ENCODE data around the gene TSPAN18. TPM values are rescaled to one million over a fixed set of nuclear protein-coding genes. Genes with fewer than 3 reads are reported as not detected.

TSPAN18 gene
- total RNA-seq, 1 experiment from 2014 or later, result 18.3 TPM

DNA sequence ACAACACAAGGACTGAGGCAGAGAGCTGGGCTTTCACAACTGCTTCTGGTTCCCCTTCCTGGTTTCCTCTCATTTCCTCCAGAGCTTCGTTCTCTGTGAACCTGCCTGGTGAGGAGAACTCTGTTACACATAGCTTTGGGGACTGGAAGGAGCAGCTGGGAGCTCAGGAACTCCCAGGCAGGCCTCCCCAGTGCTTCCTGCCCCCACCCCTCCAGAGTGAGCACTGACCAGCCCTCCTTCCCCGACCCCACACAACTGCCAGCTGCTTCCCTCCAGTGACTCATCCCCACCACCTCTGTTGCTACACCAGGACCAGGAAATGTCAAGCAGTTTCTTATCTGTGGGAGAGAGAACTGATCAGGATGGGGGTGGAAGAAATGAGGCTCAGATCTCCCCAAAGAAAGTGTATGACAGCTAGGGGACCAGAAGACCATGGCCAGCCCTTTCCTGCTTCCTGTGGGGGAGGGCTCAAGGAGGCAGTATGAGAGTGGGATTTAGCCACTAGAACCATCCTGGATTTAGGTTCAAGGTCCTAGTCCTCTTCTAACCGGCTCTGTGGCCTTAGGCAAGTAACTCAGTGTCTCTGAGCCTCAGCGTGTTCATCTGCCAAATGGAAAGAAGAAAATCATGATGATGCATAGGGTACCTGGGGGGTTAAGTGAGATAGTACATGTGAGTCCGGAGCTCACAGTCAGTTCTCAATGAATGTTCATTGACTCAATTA lies 228.4 kb downstream of the TSPAN18 start:
- no peak for DNase-seq (ENCODE audit: low read depth, low spot score)
- Histone ChIP-seq H3K36me3 (ENCODE audit: control insufficient read depth in 1 of 2, insufficient read depth in 2 of 2, low read length in 2 of 2) (no peaks in the 10 kb centered on the region), H4K20me1 (ENCODE audit: insufficient read depth) (no peaks in the 10 kb centered on the region), H3K4me2 (ENCODE audit: low read length) (peak overlapping the region; percentile 42), H3K27me3 (ENCODE audit: insufficient read depth, low read length) (no peaks in the 10 kb centered on the region), H3K4me1 (ENCODE audit: control insufficient read depth in 1 of 2, insufficient read depth in 2 of 2, low read length in 2 of 2) (peaks cover 4 to 17% of the 10 kb centered on the region in 2 experiments; a peak in 3 of 4 replicates), H3K27ac (ENCODE audit: low read depth, low read length) (no peak overlapping the region), H3K4me3 (replicated peaks in 1 of 2; ENCODE audit: low read depth in 1 of 2, low read length in 2 of 2) (no peak overlapping the region), H3K9me2 (ENCODE audit: insufficient read depth) (no peaks in the 10 kb centered on the region), H3K9me3 (ENCODE audit: control insufficient read depth in 1 of 2, insufficient read depth in 1 of 2, low read depth in 1 of 2, low read length in 2 of 2) (no peaks in the 10 kb centered on the region), H2AFZ (ENCODE audit: low read depth, low read length, poor library complexity, severe bottlenecking) (no peak overlapping the region), H3K9ac (ENCODE audit: low read length) (no peak overlapping the region), H3K79me2 (ENCODE audit: insufficient read depth, low read length) (no peaks in the 10 kb centered on the region)
- ChIA-PET RAD21 (ENCODE audit: low non-redundant PET in 1 of 2, low total read pairs in 2 of 2, uncharacterized antibody in 2 of 2, unreplicated experiment in 2 of 2) (no interaction called here), CTCF (interaction anchor here (1.2 kb wide), 1 partner anchor 150 kb away, joined by 4 read pairs; no protein-coding TSS in a partner anchor), POLR2A (no interaction called here)
- BruUV-seq (replicated peaks), result no TSS peak
- TF ChIP-seq POLR2A (IDR thresholded peaks at IDR 0.05; ENCODE audit: borderline replicate concordance, extremely low read depth, insufficient read depth, insufficient read length) (no peak), POLR2AphosphoS5 (IDR thresholded peaks at IDR 0.05; ENCODE audit: low read depth, low read length) (no peak), EZH2 (IDR thresholded peaks at IDR 0.05) (no peak), SIN3A (IDR thresholded peaks at IDR 0.05; ENCODE audit: low read depth) (no peak), SP1 (IDR thresholded peaks at IDR 0.05; ENCODE audit: low read depth) (peak; percentile 29; the same call in 1 of the 2 replicates), ZFX (IDR thresholded peaks at IDR 0.05) (no peak), SRF (IDR thresholded peaks at IDR 0.05; ENCODE audit: low read depth) (no peak)
- TF ChIP-seq, protein P1, sequence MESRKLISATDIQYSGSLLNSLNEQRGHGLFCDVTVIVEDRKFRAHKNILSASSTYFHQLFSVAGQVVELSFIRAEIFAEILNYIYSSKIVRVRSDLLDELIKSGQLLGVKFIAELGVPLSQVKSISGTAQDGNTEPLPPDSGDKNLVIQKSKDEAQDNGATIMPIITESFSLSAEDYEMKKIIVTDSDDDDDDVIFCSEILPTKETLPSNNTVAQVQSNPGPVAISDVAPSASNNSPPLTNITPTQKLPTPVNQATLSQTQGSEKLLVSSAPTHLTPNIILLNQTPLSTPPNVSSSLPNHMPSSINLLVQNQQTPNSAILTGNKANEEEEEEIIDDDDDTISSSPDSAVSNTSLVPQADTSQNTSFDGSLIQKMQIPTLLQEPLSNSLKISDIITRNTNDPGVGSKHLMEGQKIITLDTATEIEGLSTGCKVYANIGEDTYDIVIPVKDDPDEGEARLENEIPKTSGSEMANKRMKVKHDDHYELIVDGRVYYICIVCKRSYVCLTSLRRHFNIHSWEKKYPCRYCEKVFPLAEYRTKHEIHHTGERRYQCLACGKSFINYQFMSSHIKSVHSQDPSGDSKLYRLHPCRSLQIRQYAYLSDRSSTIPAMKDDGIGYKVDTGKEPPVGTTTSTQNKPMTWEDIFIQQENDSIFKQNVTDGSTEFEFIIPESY (IDR thresholded peaks at IDR 0.05; ENCODE audit: extremely low read depth, insufficient replicate concordance, low read length), result no peak
- intact Hi-C loops (cut with micrococcal nuclease), result no loop called here
- ATAC-seq, result no peak

Measured in HCT116 (cell line).